ENCODE results near the gene CDC6.

CDC6 gene

DNA sequence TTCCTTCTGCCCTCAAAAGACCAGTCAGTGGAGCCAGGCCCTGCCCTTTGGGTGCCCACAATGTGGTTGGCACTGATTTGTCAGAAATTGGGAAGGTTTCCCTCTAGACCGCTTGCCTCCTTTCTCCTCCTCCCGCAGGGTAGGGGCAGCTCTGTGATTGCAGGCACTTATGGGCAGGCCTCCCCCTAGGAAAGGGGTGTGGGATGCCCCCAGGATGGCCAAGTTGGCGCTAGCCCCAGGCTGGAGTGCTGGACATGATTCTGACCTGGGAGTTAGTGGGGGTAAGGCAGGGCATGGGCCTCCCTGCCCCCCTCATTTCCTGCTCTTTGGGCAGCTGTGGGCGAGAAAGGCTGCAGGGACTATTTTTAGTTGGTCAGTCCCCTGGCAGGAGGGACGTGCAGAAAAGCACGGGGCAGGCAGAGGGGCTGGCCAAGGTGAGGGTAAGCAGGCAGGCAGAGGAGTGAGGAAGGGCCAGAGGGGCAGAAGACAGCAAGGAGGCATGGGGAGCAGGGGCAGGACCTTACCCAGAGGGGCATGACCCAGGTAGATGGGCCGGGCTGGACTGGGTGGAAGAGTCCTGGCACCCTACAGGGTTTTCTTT is 24.6 kb downstream of the CDC6 start:
- no peak for DNase-seq

- DNase-seq: no peak
Measured at GRCh38 chr17:40312893-40313667, 25.4 kb downstream of the CDC6 start.

GRCh38 chr17:40313668-40314583 is 26.2 kb downstream of the CDC6 start:
- DNase-seq: no peak

DNA sequence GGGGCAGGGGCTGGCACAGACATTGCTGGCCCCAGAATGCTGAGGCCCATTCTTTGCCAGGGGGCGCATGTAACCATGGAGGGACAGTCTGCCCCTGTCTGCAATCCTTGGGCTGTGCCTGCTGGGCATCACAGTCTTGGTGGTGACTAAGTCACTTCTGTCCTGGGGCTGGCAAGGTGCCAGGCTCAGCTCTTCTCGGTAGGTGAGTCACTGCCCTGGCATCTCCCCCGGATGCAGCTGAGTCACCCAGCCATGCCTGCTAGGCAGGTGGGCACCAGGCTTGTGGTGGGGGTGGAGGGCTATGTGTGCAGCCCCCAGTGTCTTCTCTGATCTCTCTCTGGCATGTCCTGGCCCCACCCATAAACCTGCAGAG is 26.9 kb downstream of the CDC6 start:
- DNase-seq: no peak

DNA sequence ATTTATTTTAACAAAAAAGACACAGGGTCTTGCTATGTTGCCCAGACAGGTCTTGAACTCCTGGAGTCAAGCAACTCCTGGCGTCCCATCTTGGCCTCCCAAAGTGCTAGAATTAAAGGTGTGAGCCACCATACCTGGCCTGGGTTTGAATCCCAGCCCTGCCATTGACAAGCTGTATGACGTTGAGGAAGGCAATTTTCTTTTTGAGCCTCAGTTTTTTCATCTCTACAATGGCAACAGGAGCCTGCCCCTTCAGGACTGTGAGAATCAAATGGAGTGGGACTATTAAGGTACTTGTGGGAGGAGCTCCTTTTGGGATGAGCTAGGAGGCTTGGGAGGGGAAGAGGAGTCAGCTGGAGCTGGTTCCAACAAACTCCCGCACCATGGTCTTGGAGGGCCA is 27.5 kb downstream of the CDC6 start:
- DNase-seq: no peak

- DNase-seq: no peak
Measured at GRCh38 chr17:40315678-40316570, 28.2 kb downstream of the CDC6 start.

DNA sequence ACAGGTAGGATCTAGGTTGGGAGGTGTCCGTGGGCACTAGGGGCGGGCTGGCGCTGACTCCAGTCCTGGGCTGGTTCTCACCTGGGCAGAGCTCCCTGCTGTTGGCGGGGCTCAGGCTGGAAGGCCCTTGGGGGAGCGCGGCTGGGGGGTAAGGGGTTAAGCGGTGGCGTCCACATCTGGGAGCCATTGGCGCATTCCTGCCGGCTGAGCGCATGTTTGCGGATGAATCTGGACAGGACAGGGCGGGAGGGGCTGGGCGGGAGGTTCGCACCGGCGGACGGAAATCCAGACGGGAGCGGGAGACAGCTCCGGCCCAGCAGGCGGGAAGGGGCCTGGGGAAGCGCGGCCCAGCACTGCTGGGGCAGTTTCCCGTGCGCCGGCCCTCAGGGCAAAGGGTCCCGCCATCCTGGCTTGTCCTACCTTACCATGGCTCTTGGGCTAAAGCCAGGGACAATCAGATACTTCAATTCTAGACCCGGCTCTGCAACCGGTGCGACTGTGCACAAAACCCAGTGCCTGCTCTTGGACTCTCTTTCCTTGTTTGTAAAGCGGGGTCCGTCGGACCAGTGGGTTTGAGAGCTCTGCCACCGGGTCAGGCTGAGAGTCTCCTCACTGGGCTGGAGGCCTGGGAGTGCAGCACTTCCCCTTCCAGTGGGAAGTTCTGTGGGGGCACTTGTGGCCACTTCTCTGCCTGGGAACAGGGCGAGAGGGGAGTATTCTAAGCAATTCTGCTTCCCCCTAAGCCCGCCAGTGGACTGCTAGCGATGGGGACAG is 29.1 kb downstream of the CDC6 start:
- no peak for DNase-seq

DNA sequence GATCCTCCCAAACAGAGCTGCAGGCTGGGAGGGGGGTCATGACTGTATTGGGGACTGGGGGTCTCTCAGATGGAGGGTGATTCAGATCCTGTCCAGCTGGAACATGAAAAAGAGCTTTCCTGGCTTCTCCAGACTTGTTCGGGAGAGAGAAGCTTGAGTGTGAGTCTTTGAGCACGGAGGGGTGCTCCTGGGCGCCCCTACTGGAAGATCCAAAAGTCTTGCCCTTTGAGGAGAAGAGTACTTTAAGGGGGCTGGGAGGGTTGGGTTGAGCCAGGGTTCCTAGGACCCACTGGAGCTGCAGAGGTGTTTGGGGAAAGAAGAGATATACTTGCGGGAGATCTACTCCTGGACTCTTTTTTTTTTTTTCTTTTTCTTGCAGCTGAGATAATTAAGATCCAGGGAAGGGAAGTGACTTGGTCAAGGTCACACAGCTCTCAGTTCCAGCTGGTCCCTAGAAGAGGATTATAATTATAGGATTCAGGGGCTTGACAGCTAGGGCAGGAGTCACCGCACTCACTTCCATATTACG is 29.7 kb downstream of the CDC6 start:
- DNase-seq: no peak

DNA sequence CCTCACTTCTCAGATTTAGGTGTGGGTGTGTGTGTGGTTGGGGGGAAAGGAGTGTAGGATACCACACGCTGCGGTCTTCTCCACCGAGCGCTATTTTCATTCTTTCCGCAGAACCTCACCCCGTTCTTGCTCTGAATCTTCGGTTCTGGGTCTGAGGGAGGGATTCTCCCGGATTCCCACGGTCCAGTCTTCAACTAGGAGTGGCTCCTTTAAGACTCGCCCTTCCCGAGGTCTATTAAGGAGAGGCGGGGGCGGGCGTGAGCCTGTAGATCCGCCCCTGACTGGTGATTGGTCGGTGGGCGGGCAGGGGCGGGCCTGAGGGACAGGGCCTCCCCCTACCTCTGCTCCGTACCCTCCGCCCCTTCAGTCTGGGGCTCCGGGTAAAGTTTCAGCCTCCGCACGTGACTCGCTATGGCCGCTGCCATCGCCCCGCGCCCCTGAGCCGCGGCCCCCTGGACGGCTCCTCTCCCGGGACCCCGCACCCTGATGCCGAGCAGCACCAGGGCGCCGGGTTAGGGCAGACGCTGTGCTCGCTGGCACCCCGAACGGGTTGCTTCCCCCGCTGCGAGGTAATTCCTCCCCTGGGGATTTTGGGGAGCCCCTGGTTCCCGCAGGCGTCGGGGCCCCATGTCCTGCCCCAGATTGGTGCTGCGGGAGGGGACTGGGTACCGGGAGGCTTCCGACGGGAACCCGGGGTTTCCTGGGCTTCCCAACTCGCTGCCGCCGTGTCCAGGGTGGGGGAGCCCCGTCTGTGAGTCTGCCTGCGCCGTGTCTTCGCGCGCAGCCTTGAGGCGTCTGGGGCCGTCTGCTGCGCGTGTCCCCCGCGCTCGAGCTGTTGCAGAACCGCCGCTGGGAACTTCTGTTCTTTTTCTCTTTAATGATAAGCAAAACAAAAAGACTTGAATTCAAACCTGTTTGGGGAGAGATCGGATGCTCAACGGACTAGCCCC is 30.5 kb downstream of the CDC6 start:
- DNase-seq: peak; percentile 85

DNA sequence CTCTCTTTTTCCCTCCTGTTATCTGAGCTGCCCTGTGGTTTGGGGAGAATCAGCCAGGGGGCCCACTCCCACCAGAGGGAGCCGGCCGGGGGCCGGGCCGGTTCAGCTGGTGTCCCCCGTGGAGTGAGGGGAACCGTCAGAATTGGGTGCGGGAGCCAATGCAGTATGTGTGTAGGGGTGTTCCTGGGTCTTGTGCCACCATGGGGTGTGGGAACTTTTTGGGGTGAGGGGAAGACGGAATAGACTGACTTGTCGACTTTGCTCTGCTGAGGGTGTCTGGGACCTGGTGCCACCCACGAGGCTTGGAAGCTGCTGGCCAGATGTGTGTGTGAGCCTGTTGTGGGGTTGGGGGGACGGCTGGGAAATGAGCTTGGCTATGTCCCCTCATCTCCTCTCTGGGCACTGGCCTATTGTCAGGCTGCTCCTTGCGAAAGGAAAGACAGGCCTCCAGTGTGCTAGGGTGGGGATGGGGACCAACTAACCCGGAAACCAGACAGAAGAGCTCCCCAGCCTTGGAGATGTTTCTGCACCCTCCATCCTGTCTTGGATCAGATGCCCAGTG is 31.2 kb downstream of the CDC6 start:
- no peak for DNase-seq

GRCh38 chr17:40319651-40320540 is 32.2 kb downstream of the CDC6 start:
- DNase-seq: no peak

- no peak for DNase-seq
Measured at GRCh38 chr17:40320756-40321523, 33.3 kb downstream of the CDC6 start.

- no peak for DNase-seq
Measured at GRCh38 chr17:40321524-40321929, 33.8 kb downstream of the CDC6 start.

- no peak for DNase-seq
Measured at GRCh38 chr17:40321961-40322357, 34.3 kb downstream of the CDC6 start.

DNA sequence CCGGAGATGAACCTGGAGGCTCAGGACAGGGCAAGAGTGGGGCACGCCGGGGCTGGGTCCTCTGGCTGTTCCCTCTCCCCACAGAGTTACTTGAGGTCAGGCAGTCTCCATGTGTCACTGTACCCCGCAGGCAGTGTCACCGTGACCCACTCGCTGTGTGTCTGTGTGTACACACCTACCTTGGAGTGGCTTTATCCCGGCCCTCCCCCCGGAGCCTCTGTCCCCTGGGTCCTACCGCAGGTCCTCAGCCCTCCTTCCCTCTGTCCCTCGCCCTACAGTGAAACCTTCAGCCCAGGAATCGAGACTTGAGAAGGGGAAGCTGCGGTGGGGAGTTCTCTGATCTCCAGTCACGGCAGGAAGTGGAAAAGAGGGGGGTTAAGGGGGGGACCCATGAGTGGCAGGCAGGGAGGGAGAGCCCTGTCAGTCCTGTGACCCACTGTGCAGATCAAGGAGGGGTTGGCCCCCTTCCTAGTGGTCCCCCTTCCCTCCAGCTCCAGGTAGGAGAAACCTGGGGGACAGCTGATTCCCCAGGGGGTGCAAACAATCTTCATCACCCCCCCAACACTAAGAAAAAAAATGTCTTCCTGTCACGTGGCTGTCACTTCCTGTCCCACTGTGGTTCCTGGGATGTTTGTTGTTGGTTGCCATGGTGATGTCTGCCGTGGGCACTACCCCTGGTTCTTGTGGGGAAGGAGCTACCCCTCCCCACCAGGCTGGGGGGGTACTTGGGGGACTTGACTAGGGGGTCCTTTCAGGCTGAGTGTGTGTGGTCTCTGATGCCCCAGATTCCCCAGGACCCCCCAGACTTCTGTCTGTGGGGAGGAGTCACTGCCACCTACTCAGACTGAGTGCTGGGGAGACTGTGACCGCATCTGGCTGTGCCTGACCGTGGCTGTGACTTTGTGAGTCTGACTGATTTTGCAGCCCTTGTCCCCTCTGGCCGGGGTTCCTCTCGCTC is 35.0 kb downstream of the CDC6 start:
- DNase-seq: no peak

- no peak for DNase-seq
Measured at GRCh38 chr17:40323391-40324381, 36.0 kb downstream of the CDC6 start.
